VCaP (cell line): ENCODE data around the gene NKPD1.

Experiments
- H3K27ac ChIP-seq: fragments of 450-650 bp; 2 replicates; pipeline ENCODE4 v1.5.1; 2017
- TF ChIP-seq, protein P1 (sequence below): fragments of 450-650 bp; conservative IDR thresholded peaks from 2 replicates; pipeline ENCODE4 v1.5.1; 2017; ENCODE audit warnings: mild to moderate bottlenecking, moderate library complexity

The NKPD1 gene

DNA sequence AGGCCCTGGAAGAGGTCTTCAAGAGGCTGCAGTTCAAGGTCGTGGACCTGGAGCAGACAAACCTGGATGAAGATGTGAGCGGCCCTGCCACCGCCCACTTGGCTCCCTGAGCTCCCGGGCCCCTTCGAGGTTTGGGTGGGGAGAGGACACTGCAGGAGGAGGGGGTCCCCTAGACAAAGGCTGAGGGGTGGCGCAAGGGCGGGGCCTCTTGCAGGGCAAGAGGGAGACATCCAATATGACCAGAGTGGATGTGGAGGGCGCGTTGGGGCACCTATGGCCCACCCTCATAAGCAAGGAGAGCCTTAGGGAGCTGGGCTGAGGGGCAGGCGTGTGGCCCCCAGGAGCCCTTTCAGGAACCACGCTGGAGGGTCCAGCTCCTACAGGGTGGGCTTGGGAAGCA lies 20.2 kb downstream of the NKPD1 start:
- no peak overlapping the region for H3K27ac ChIP-seq
- TF ChIP-seq, protein P1, sequence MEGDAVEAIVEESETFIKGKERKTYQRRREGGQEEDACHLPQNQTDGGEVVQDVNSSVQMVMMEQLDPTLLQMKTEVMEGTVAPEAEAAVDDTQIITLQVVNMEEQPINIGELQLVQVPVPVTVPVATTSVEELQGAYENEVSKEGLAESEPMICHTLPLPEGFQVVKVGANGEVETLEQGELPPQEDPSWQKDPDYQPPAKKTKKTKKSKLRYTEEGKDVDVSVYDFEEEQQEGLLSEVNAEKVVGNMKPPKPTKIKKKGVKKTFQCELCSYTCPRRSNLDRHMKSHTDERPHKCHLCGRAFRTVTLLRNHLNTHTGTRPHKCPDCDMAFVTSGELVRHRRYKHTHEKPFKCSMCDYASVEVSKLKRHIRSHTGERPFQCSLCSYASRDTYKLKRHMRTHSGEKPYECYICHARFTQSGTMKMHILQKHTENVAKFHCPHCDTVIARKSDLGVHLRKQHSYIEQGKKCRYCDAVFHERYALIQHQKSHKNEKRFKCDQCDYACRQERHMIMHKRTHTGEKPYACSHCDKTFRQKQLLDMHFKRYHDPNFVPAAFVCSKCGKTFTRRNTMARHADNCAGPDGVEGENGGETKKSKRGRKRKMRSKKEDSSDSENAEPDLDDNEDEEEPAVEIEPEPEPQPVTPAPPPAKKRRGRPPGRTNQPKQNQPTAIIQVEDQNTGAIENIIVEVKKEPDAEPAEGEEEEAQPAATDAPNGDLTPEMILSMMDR: no peak

DNA sequence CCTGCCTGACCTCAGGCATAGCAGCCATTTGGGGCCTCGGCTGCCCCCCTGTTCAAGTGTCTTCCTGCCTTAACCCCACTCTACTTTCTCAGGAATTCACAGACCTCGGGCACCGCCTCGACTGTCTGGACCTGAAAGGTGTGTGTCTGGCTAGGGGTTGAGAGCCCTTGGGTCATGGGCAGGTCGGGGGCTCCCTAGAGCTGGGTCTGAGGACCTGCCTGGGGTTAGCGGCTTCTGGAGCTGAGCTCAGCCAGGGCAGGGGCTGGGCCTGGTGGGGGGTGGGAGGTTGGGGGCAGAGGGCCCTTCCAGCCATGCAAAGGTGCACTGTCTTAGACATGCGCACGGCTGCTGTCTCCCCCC lies 20.7 kb downstream of the NKPD1 start:
- H3K27ac ChIP-seq: no peak overlapping the region
- TF ChIP-seq, protein P1: no peak

DNA sequence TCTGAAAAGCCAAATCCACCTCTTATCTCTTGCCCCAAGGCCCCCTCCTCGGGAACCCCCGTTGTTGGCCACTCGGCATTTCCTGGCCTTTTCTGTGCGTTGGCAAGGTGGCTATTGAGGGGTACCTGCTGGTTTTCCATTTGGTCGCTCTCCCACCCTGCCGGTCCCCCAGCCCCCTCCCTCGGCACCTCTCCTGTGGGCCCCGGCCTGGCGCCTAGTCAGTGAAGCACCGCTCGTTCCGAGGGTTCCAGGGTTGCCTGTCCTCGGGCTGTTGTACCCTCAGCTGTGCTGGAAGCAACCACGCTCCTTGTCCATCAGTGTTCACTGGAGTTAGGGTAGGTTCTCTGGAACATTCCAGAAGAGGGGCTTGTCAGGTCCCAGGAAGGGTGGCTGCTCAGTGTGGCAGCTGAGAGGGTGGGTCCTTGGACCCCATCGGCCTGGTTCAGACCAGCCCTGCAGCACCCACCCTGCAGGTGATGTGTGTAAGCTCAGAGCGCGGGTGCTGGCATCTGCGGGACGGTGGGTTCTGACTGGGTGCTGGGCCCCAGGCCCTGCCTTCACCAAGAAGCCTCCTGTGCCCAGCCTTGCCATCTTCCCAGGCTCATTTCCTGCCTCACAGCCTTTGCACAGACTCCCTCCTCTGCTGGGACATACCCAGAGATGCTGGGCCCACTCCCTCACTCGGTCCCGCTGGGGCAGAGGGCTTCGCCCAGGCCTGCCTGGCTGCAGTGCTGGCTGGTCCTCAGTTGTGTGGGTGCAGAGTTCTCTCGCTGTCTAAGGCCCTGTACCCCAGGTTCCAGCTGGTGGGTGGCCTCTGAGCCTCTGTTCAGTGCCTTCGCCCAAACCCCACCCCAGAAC lies 21.3 kb downstream of the NKPD1 start:
- TF ChIP-seq, protein P1: no peak
- H3K27ac ChIP-seq: no peak overlapping the region

DNA sequence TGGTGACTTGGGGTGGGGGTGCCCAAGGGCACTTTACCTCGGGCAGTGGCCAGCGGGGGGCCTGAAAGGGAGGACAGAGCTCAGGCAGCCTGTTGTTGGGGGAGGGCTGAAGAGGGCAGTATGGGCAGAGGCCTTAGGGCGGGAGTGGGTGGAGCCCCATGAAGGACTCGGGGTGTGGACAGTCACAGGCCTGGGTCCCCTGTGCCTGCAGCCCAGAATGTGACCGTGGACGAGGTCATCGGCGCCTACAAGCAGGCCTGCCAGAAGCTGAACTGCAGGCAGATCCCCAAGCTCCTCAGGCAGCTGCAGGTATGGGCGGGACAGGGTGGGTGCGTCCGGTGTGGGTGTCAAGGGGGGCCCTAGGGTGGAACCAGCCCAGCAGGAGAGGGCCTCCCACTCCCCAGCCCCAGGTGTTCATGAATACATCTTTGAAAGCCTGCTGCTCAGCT lies 22.5 kb downstream of the NKPD1 start:
- TF ChIP-seq, protein P1: no peak
- H3K27ac ChIP-seq: no peak overlapping the region

DNA sequence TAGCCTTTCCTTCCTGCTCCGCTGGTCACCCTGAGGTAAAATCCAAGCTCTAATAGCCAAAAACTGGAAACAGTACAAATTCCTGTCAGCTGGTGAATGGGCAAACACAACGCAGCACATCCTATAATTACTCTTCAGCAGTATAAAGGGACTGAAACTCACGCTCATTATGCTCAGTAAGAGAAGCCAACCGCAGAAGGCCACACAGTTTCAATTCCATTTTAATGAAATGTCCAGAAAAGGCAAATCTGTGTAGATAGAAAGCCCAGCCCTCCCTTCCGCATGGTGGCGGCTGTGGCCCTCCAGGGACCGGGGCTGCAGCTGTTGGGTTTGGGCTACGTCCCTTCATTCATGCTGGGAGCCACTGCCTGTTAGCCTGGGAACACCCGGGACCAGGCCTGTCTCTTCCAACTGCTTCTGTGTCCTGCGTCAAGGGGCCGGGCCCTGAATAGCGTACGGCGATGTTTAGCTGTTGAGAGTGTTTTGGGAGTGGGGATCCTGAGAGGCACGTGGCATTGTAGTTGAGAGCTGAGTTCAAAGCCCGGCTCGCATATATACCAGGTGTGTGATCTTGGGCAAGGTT lies 23.5 kb downstream of the NKPD1 start:
- peak overlapping the region; percentile 15; the same call in 1 of the 2 replicates for H3K27ac ChIP-seq
- TF ChIP-seq, protein P1: no peak

DNA sequence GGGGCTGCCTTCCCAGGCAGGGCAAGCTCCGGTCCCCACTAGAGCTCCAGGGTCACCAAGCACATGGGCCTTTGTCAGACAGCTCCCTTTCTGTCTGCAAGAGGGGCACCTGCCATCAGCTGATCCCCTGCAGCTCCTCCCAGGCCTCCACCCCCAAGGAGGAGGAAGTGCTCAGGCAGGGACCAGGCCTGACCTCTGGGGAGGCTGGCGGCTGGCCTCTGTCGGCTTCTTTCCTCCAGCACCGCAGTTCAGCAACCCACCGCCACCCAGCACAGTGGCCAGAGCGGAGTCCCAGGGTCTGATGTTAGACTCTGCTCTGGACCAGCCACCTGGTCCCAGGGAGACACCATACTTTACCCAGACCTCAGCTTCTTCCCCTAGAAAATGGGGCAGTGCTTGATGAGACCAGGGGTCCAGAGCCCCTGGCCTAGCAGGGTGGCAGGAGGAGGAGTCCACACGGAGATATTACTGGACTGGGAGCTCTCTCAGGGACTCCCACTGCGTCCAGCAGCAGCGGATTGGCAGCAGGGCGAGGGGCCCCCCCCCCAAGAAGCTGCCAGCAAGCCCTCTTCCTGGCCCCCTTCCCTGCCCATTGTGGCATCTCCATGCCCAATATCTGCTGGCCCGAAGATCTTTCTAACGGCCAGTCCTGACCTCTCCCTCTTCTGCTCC lies 24.1 kb downstream of the NKPD1 start:
- TF ChIP-seq, protein P1: no peak
- H3K27ac ChIP-seq: peak overlapping the region; percentile 15; the same call in 1 of the 2 replicates

DNA sequence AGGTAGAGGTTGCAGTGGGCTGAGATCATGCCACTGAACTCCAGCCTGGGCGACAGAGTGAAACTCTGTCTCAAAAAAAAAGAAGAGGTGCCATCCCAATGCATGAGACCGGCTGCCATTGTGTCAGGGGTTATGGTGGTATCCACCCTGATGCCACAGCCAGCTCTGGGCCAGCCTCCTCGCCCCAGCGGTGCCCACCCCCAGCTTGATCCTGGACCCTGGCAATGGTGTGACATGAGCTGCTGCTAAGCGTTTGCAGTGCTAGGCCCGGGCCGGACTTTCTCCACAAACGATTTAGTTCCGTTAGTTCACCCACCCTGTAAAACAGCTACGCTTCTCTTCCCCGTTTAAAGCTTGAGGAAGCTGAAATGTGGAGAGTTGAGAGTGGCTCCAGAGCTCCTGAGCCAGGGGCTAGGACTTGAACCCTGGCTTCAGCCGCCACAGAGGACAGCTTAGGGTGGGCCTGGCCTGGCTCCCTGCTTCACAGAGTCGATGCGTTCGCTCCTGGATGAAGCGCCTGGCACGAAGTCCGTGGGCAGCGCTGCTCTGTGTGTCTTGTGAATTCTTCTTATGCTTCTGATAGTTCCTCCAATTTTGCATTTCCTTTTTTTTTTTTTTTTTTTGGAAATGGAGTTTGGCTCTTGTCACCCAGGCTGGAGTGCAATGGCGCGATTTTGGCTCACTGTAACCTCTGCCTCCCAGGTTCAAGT lies 25.5 kb downstream of the NKPD1 start:
- TF ChIP-seq, protein P1: no peak
- H3K27ac ChIP-seq: no peak overlapping the region
